K562 treated with DMSO at 1 percent for 12 hours (cell line): Measurements from ENCODE around the gene IL2RA. TPM values are rescaled to one million over a fixed set of nuclear protein-coding genes. Genes with fewer than 3 reads are reported as not detected.

ENCODE experiments used
- total RNA-seq: library from RNA; unstranded; fragments of 300-600 nt; gene quantifications from 2 replicates; pipeline ENCODE4 v1.2.3, GENCODE V29; 2022; ENCODE audit not compliant: insufficient read depth

The IL2RA gene
- total RNA-seq = 1.2 TPM in 1 of 2 replicates, not detected in the other

DNA sequence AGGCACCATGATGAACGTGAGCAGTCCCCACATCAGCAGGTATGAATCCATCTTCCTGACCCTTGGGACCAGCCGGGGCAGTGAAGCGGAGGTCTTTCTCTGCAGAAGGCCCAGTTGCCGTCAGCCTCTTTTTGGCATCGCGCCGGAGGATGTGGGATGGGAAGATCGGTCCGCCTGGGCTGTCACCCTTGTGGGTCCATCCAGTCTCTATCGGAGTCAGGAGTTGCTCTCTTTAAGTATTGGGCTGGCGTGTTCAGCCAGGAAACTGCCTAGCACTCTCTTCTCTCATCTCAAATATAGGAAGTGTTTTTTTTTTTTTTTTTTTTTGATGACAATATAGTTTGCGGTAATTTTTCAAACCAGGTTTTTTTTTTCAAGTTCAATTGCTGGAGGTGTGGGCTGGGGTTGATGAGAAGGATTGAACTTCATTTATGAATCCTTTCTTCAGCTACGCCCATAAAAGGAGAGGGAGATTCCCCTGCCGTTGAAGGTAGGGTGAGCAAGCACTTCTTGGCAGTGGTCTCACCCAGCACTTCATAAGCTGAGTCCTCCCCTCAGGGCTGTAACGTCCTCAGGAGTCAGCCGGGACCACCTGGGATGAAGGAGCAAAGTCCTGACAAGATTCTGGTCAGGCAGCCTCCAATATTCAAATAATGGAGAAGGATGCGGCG lies at the start of gene IL2RA:
Gene IL2RA (minus strand): TSS at position 267 of the 671 bp plus-strand sequence. CDS start 216 bp downstream, at position 51.

DNA sequence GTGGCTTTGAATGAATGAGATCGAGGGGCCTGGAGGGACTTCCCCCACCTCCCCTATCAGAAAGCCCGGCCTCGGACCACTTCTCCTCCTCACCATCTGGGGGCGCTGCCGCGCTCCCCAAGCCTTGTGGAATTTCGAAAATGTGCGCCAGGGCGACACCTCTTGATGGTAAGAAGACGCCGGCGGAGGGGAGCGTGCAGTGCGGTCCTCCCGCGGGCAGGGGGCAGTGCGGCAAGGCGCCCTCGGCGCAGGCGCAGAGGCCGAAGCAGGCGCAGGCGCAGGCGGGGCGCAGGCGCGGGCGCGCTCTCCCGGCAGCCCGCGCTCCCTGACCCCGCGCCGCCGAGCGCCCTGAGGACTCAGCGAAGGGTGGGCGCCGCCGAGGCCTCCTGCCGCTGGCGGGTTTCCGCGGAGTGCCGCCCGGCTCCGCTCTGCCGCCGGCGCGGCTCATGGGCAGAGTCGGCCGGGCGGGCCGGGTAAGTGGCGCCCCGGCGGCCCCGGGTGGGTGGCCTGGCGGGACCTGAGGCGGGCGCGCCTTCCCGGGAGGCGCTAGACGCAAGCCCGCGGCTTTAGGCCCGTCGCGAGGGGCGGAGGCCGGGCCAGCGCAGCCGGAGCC lies 26.7 kb upstream of the IL2RA start, which contains the start of gene RBM17:
Gene RBM17 (plus strand): TSS at position 314 of the 613 bp plus-strand sequence. CDS start 8,032 bp downstream, outside the sequence.

DNA sequence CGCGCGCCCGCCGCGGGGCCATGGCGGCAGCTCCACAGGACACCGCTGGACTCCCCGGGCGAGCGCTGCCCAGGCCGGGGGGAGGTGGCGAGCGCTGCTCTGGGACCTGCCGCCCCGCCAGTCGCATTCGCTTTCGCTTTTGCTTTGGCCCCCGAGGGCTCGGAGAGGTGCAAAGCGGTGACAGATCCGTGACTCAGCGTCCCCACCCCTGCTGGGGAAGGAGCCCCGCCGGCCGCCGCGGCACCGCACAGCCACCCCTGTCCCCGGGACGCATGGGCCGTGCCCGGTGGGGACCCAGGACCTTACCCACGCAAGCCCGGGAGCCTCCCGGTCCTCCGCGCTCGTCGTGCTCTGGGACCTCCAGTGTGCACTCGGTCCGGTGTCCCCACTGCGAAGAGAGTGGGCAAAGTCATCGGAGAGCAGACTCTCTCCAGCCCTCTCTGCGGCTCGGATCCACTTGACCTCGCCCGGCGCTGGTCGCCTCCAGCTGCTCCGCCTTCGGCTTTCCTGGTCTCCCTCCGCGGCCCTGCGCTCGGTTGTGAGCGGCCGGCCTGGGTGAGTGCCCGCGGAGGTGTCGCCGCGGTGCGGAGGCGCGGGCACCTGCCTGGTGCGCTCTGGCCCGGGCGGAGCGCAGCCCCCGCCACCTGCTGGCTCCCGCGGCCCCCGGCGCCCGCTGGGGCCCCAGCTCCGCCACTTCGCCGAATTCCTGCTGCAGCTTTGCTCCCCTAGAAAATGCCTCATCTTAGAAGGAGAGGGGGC lies 84.5 kb downstream of the IL2RA start, which contains the start of gene IL15RA:
Gene IL15RA (minus strand): TSS at position 73 of the 759 bp plus-strand sequence. CDS start 51 bp downstream, at position 22.

Other genes starting within 250 kb of the IL2RA start
- gene GDI2, start 248.9 kb downstream of the IL2RA start, total RNA-seq = 106 and 210 TPM in 2 replicates
- gene ANKRD16, start 172.5 kb downstream of the IL2RA start, total RNA-seq = 4.8 and 7.0 TPM in 2 replicates
- gene FBH1, start 172.1 kb downstream of the IL2RA start, total RNA-seq = 51.1 and 78.6 TPM in 2 replicates
- gene IL15RA, start 84.8 kb downstream of the IL2RA start, total RNA-seq = 22.3 and 28.3 TPM in 2 replicates
- 43.4 and 72.4 TPM in 2 replicates for gene RBM17, start 26.7 kb upstream of the IL2RA start, total RNA-seq
- 11.0 and 23.8 TPM in 2 replicates for gene PFKFB3, start 140.6 kb upstream of the IL2RA start, total RNA-seq